A204.1 (cell line): Measurements from ENCODE around the gene KCNE4.
"Not testable (repeated sequence)": the region's sequence is repeated elsewhere in the genome, so short reads cannot be mapped to it uniquely, and the experiment has no call there.

Experiments
- FAIRE-seq: peaks from 2 replicates; lab custom pipeline; 2012; peaks lifted over from hg19 to GRCh38; lab: Jason Lieb, UNC

The KCNE4 gene

DNA sequence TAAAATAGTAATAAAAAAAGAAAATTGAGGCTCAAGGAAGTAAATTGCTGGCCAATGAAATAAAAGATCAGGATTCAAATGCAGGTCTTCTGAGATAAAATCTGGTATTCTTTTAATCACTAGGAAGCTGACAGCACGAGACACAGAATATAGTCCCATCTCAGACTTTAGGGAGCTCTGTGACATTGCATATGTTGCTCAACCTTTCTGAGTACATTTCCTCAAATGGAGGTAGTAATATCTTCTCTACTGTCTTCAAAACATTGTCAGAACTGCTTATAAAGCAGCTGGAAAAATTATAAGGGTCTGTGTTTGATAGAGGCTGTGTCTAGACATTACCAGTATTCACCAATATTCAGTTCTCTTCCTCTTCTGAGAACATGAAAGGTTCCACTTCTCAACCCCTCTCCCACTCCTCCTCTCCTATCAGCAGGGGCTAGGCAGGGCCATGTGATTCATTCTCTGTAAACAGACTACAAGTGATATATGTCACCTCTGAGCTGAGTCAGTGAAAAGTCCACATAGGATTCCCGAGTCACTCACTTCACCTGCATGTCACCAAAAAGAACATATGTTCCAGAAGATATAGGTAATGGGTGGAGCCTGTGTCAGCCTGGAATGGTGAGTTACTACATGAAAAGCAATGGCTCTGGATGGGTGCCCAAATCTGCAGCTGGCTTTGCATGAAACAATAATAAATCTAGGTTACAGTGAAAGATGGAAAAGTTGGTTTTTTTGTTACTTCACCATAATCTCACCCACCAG, 7.1 kb downstream of the KCNE4 start:
- FAIRE-seq, result no peak

DNA sequence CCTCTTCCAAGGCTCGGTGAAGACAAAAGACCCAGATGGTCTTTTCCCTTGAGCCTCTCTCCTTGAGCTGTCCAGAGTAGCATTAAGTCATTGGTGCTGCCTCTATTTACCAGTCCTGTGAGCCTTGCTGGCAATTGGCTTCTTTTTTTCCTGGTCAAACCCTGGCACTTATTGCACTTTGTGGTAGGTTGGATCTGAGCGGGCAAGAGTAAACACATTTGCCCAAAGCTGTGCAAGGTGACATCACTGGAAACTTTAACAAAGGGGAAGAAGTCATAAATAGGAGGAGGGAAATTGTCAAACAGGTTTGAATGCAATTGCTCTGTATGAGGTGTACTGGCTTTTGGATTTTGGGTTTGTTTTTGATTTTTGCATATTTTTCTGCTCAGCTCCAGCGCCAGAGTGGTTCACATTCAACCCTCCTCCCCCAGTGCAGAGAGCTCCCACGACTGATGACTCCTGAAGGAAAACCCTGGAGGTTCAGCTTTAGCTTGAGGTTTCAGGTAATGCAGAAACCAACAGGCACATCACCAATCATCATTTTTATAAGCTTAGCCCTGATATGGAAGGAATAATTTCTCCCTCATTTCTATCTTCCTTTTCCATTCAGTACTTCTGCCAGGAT, 8.3 kb downstream of the KCNE4 start:
- FAIRE-seq, result no peak

DNA sequence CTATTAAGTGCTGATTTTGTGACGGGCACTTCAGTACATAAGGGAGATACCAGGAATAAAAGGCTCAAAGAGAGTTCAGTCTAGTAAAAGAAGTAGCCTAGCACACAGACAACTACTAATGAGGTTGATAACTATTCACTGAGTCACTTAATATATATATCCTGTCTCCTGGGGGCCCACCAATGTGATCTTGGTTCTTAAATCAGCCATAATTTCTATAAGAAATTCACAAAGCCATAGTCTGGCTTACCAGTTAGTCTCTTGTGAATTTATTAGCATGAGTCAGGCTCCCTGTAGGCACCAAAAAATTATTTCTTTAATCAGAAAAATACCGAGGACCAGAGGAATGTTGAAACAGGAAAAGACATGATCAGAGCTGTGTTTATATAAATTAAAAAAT, 10.4 kb downstream of the KCNE4 start:
- no peak for FAIRE-seq

DNA sequence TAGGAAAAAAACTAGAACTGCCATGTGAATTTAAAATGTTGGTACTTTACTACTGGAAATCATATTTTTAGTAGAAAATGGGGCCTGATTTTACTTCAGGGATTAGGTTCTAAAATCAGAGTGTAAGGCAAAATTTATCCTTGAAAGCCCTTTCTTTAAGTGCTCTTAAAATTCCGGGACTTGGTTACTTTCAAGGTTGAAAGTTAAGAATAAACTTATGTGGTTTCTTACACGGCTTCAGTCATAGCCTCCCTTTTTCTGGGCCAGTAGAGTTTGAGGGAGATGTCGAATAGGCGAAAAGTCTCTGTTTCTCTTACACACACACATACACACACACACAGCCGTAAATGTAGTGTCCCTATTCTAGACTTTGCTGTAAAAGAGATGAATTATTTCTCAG, 13.1 kb downstream of the KCNE4 start:
- no peak for FAIRE-seq

DNA sequence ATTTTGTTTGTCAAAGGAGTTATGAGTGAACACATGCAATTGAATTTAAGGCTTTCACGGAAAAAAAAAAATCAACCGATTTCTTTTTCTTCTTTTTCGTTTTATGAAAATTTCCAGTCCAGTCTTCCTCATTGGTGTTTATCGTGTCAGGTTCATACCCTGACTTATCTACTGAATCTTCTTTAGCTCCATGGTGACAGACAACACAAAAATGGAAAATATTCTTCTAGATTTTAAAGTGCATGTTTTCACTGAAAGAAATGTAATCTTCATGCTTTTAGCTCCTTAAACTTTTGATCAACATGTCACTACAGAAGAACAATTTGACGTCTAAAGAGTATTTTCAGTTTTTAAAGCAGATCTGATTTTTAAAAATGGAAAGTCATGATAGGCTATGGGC, 14.7 kb downstream of the KCNE4 start:
- FAIRE-seq, result no peak

DNA sequence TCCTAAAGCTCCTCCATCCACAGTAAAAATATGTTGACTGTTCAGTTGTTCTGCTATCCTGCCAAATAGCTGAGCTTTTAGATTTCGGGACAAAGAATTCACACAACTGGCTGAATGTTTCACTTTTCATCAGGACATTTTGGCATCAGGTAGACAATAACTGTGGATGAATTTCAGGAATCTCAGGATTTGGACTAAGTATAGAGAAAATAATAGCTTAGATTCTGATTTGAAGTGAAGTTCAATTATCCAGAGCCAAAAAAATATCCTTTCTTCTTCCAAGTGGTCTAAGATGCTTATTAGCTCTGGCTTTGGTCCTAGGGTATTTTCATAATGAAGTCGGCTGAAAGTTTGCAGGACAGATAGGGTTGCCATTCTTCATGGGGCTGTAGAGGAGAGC, 16.1 kb downstream of the KCNE4 start:
- no peak for FAIRE-seq

DNA sequence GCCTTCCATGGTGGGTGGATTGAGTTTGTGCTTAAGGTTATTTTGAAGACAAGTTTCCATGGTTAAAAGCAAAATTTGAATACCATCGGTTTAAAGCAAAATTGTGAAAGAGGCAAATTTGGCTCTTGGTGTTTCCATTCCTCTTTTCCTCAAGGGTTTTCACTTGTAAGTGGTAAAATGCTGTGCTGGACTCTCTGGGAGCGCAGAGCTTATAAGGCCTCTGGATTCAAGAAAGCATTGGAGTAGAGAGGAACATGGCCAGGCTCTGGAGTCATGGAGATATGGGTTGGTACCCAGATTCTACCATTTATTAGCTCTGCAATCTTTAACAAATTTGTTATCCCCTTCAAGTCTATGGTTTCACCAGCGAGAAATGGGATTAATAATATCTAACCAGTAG, 17.5 kb downstream of the KCNE4 start:
- FAIRE-seq, result no peak

DNA sequence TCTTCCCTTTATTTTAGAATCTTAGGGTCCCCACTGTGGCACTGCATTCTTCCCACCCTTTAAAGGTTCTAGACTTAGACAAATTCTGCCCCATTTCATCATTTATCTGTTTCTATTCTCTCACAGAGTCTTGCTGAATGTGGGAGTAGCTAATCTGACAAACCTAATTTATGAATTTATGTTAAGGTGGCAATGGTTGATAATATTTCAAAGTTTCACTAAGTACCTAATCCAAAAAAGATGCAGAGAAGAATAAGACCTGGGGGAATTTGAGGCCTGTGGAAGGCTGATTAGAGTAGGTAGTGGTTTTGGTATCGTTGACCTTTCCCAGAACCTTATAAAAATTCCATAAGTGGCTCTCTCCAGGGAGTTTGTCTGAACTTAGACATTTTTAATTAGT, 18.0 kb downstream of the KCNE4 start:
- no peak for FAIRE-seq

DNA sequence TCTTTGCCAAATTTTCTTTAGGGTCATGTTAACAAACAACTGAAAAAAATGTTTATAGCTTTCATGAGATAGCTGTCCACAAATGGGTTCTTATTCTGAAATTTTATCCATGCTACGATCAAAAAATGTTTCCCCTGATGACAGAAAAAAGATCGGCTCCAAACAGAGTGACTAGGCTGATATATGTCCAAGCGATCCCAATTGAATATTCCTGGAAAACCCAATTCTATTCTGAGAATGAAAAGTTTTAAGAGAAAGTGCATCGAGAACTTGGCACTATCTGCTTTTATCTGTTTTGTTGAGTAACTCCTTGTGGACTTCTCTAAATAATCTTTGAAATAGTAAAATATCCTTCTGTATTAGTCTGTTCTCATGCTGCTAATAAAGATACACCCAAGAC, 19.1 kb downstream of the KCNE4 start:
- no peak for FAIRE-seq

DNA sequence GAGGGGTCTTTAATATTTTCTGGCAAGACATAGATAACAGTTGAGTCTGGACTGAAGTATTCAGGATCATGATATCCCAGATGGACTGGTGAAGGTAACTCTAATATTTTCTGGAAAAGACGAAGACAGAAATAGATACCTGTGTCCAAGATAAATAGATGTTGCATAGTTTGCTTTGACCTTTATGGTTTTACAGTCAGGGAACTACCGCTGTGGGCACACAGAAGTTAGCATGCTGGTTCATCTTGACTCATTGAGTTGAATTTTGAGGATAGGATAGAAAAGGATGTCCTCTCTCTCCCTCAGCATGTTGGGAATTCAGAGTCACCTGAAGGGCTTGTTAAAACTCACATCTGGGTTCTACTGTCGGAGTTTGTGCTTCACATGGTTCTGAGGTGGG, 20.8 kb downstream of the KCNE4 start:
- FAIRE-seq, result no peak

DNA sequence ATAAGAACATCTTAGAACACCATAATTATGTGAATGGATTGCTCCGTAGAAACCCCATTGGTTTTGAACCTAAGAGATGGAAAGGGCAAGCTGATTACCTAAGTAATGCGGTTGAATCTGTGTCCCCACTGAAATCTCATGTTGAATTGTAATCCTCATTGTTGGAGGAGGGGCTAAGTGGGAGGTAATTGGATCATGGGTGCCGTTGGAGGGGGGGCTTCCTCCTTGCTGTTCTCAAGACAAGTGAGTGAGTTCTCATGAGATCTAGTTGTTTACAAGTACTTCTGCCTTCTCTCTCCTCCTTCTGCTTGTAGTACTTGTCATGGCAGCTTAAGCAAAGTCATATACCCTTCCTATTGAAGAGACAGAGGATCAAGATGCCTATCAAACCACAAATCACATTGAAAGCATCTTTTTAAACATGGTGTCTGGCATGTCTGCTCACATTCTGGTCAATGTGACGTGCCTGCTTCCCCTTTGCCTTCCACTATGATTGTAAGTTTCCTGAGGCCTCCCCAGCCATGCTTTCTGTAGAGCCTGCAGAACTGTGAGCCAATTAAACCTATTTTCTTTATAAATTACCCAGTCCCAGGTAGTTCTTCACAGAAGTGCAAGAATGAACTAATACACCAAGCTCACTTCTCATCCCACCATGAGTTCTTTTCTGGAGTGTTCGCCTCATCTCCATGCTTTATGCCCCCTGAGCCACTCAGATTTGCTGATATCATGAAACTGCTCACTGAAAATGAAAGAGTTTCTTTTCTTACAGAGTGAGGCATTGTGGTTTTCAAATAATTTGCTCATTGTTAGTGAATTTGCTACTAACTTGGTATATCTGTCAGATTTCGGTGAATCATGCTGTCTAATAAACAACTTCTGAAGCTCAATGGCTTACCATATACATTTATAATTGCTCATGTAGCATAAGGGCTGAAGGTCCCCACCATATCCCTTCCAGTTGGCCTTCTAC, 23.6 kb downstream of the KCNE4 start:
- FAIRE-seq, result no peak

DNA sequence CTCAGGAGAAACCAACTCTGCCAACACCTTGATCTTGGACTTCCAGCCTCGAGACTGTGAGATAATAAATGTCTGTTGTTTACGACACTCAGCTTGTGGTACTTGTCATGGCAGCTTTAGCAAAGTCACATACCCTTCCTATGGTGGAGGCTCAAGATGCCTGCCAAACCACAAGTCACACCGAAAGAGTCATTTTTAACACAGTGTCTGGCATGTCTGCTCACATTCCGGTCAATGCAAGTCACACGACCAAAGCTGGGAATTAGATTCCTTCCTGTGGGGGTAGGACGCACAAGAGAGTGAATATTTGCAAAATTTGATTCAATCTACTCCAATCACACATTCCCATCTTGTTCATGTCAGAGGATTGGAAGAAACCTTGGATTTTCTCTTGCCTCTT, 24.6 kb downstream of the KCNE4 start:
- FAIRE-seq, result no peak

DNA sequence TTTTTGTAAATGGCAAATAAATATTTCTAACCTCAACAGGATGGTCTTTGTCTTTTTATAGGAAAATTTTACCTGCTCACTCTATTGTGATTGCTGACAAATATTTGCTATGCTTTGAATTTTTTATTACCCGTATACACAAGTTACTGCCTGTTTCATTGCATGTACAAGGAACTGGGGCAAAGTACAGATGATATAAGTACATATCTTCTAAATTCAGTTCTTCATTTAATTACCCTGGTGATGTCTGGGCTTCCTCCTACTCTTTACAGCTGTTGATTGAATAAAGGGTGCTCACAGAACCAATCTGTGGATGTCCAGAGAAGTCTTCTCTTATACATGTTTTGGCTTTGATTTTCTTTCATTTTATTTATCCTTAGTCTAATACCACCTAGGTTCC, 26.5 kb downstream of the KCNE4 start:
- FAIRE-seq, result no peak

DNA sequence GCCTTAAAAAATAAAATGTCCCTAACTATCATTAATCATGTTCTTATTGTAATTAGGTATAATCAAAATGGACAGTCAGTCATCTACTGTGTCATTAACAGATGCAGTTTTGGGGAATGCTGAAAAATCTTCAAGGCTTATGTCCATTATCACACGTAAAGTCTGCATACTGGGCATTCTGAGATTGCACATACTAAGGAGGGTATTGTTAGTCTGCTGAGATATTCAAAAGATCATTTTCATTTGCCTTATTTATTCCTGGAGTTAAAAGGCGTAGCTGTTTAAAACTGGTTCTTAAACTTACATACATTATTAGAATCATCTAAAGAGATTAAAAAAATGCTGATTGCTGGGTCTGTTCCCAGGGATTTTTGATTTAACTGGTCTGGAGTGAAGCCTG, 27.4 kb downstream of the KCNE4 start:
- FAIRE-seq, result no peak

DNA sequence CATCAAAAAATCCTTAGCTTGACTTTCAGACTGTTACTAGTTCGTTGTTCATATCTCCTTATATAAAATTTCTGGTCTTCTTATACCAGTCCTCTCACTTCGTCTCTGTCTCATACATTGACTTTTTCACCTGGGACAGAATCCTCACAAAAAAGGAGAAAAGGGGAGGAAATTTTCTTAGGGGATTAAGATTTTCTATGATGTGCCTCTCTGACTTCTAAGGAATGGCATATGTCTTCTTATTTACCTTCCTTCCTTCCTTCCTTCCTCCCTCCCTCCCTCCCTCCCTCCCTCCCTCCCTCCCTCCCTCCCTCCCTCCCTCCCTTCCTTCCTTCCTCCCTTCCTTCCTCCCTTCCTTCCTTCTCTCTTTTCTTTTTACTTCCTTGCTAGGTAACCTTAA, 27.9 kb downstream of the KCNE4 start:
- FAIRE-seq, result no peak

DNA sequence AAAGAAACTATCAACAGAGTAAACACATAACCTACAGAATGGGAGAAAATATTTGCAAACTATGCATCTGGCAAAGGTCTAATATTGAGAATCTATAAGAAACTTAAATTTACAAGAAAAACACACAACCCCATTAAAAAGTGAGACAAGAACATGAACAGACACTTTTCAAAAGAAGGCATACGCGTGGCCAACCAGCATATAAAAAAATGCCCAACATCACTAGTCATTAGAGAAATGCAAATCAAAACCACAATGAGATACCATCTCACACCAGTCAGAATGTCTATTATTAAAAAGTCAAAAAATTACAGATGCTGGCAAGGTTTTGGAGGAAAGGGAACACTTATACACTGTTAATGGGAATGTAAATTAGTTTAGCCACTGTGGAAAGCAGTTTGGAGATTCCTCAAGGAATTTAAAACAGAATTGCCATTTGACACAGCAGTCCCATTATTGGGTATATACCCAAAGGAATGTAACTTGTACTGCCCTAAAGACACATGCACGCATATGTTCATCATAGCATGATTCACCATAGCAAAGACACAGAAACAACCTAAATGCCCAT, 28.9 kb downstream of the KCNE4 start:
- not testable (repeated sequence) for FAIRE-seq

DNA sequence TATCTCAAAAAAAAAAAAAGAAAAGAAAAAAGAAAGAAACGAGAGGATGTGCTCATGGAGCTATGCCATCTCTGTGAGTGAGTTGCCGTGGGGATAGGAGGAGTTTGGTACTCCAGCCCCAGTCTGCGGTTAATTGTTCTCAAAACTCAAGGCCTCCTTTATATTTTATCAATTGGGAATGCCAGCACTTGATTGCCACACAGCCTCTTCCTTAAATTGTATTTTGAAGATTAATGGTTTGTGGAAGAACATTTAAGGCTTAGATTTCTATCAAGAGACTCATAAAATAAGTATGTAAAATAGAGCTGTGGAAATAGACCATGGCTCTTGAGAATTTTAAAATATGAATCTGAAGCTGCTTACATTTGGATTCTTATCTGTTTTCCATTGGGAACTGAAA, 29.8 kb downstream of the KCNE4 start:
- FAIRE-seq, result no peak

DNA sequence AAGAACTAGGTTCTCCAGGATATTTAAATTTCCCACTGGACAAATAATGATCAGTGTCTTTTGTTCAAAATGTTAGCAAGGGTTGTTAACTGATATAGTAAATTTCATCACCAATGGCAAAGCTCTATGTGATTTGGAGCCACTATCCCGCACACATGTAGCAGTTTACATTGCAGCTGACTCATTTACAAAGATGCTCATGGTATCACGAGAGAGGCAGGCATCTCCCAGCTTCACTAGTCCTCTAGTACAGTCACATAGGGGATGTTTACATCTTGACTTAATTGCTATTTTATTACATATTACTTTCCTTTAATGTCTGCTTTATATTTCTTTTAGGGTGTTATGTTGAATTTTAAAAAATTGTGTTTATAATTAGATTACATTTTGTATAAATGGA, 30.7 kb downstream of the KCNE4 start:
- no peak for FAIRE-seq

DNA sequence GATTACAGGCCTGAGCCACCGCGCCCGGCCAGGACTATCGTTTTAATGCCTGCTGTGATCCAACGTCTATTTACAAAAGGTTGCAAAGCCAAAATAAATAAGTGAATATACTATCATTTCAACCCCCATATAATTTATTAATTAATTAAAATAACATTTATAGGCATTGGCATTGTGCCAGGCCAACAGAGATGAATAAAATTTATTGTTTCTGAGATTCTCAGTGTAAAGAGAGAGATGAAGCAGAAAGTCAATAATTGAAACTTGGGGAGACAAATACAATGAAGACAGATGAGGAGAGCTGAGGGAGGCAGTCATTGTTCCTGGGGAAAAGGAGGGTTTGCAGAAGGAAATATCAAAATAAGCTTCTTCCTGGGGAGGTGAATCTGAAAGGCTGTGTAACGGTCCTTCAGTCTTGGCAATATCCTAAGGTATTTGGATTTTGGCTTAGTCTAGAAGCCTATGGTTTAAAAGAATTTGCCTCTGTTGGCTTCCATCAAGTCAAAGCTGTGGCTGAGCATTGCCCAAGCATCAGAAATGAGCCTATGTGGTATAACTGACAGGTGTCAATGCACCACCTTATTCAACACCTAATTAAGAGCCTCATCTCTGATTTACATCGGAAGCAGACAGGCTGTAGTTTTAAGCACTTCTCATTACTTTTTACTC, 31.5 kb downstream of the KCNE4 start:
- no peak for FAIRE-seq

DNA sequence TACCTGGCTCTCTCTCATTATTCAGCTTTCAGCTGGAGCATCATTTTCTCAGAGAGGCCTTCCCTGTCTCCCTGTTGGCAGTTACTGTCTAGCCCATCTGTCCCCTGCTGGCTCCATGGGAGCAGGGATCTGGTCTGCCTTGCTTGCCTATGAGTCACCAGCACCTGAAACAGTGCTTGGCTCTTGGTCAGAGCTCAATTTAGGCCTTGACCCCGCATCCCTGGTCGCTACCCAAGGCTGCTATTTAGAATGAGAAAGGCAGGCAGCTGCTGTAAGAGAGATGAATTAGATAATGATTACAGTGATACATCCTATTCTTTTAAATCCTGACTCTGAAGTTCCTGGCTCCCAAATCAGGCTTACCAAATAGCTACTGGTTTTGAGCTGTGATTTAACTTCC, 32.9 kb downstream of the KCNE4 start:
- no peak for FAIRE-seq

DNA sequence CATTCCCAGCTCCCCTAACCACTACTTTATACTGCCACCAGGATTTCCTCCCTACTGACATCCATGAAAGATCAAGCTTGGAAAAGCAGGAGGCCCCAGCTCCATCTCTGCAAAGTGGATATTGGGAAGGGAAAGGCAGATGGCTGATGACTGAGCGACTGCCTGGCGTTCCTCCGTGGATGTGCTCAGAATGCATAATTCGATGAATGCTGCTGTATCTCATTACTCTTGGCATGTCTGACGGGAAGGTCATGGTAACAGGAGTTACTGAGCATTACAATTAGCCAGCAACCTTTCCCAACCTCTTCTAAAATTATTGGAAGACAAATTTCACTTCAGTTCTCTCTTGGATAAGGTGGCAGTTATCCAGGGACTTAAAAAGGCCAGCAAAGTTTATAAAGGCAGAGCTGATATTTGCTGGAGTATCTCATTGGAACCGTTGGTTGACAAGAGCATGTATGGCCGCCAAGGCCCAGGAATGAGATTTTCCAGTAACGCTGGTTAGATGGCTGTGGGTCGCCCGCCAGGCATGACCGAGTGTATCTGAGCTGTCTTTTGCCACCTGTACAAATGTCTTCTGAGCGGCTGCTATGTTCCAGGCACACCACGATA, 34.5 kb downstream of the KCNE4 start:
- FAIRE-seq, result no peak

DNA sequence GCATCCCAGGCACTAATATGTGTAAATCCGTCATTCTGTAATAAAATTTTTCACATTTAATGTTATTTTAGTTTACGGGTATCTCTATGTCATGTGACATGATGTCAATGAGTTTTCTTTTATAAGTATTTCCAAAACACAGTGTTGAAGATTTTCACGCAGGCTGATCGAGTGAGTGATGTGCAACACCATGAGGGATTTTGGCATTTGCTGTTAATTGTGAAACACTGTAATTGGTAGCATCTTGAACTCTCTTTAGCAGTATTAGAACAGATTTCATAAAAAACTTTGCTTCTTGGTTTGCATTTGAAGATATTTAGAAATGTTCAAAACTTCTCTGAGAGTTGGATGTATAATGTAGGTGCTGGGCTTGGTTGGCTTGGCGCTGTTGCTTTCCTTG, 35.5 kb downstream of the KCNE4 start:
- no peak for FAIRE-seq
